Measurements from ENCODE around the gene MAT2B.

MAT2B gene

GRCh38 chr5:163478982-163479271 lies 26.5 kb upstream of the MAT2B start:
- no peak for DNase-seq (ENCODE audit: low read depth)
- TF ChIP-seq CTCF (conservative IDR thresholded peaks at IDR 0.05; ENCODE audit: low read length): no peak
- no peak overlapping the region for H3K4me3 ChIP-seq (ENCODE audit: low read length)

- TF ChIP-seq CTCF (conservative IDR thresholded peaks at IDR 0.05; ENCODE audit: low read length): peak; percentile 32
- H3K4me3 ChIP-seq (ENCODE audit: low read length): no peak overlapping the region
- DNase-seq (ENCODE audit: low read depth): peak; percentile 18
Measured at GRCh38 chr5:163489055-163489744, 16.2 kb upstream of the MAT2B start.

GRCh38 chr5:163489745-163490075 lies 15.7 kb upstream of the MAT2B start:
- DNase-seq (ENCODE audit: low read depth): no peak
- TF ChIP-seq CTCF (conservative IDR thresholded peaks at IDR 0.05; ENCODE audit: low read length): no peak
- H3K4me3 ChIP-seq (ENCODE audit: low read length): no peak overlapping the region

GRCh38 chr5:163496286-163496685 lies 9.1 kb upstream of the MAT2B start:
- no peak overlapping the region for H3K4me3 ChIP-seq (ENCODE audit: low read length)
- peak; percentile 20 for DNase-seq (ENCODE audit: low read depth)
- TF ChIP-seq CTCF (conservative IDR thresholded peaks at IDR 0.05; ENCODE audit: low read length): no peak

GRCh38 chr5:163497315-163497714 lies 8.1 kb upstream of the MAT2B start:
- no peak for TF ChIP-seq CTCF (conservative IDR thresholded peaks at IDR 0.05; ENCODE audit: low read length)
- H3K4me3 ChIP-seq (ENCODE audit: low read length): no peak overlapping the region
- no peak for DNase-seq (ENCODE audit: low read depth)

GRCh38 chr5:163498886-163499285 lies 6.5 kb upstream of the MAT2B start:
- no peak overlapping the region for H3K4me3 ChIP-seq (ENCODE audit: low read length)
- DNase-seq (ENCODE audit: low read depth): no peak
- TF ChIP-seq CTCF (conservative IDR thresholded peaks at IDR 0.05; ENCODE audit: low read length): no peak

GRCh38 chr5:163502521-163502920 lies 2.9 kb upstream of the MAT2B start:
- no peak for TF ChIP-seq CTCF (conservative IDR thresholded peaks at IDR 0.05; ENCODE audit: low read length)
- peak overlapping the region; percentile 82 for H3K4me3 ChIP-seq (ENCODE audit: low read length)
- no peak for DNase-seq (ENCODE audit: low read depth)

Measured in AG10803 (cell line).